SH-SY5Y (cell line): ENCODE results near the gene BRD7.

Experiments
- GATA2 ChIP-seq: IDR thresholded peaks from 2 replicates; pipeline ENCODE4 v1.6.1; 2011; ENCODE audit warnings: mild to moderate bottlenecking, low read depth, low read length
- GATA3 ChIP-seq: IDR thresholded peaks from 2 replicates; pipeline ENCODE4 v1.6.1; 2011; ENCODE audit warnings: low read depth, mild to moderate bottlenecking, low read length, moderate library complexity

DNA sequence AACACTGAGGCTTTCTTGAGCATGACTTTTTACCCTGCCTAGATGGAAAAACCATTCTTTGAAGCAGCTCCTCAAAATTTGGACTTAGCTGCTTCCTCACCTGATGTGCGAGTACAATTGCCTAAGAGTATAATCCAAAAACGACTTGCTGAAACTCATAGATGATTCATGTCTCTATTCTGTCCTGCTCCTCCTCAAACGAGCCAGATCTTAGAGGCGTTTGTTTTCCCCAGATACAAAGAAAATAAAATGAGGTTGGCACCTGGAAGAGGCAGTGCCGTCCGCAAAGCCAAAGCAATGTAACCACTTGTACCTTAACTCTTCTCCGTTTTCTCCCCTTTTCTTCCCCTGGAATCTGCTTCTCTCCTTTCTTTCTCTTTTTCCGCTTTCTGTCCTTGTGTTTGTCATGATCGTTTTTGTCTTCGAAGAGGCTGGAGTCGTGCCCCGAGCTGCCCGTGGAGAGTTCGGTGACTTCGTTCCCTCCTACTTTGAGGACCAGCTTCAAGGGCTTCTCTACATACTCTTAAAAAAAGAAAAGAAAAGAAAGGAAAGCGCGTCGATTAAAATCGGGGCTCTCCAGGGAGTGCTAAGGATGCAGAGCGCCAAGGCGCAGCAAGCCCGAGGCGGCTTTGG lies 895 bp downstream of the BRD7 start:
- TF ChIP-seq GATA3 (no peak), GATA2 (no peak)
